Neutrophil (primary cell): Measurements from ENCODE around the gene PHLDB1.

Experiments
- H3K27ac ChIP-seq: fragments of 200-600 bp; sonication (generic); 2 replicates; pipeline ENCODE4 v1.5.1; 2016; ENCODE audit warnings: mild to moderate bottlenecking, moderate library complexity
- H3K27me3 ChIP-seq: fragments of 200-600 bp; sonication (generic); 2 replicates; pipeline ENCODE4 v1.6.0; 2016; ENCODE audit warnings: mild to moderate bottlenecking
- H3K36me3 ChIP-seq: fragments of 200-600 bp; sonication (generic); 2 replicates; pipeline ENCODE4 v1.5.1; 2017
- H3K4me1 ChIP-seq, 2 experiments: fragments of 200-600 bp in 1 of 2; sonication (generic) in 1 of 2; 1 replicate in 1 of 2; 2 replicates in 1 of 2; pipeline versions ENCODE4 v1.5.1 to v1.6.1; 2013 to 2016; ENCODE audit warnings: low read depth in 1 of 2, low read length in 1 of 2, mild to moderate bottlenecking in 1 of 2, moderate library complexity in 1 of 2; ENCODE audit not compliant: control insufficient read depth in 1 of 2, insufficient read depth in 1 of 2
- H3K4me3 ChIP-seq, 2 experiments: fragments of 200-600 bp in 1 of 2; sonication (generic) in 1 of 2; 1 replicate in 1 of 2; 2 replicates in 1 of 2; pipeline ENCODE4 v1.5.1; 2013 to 2016; ENCODE audit warnings: low read depth in 1 of 2, low read length in 1 of 2, mild to moderate bottlenecking in 1 of 2, moderate library complexity in 1 of 2
- H3K9me3 ChIP-seq: fragments of 200-600 bp; sonication (generic); 2 replicates; pipeline ENCODE4 v1.5.1; 2016
- CTCF ChIP-seq: fragments of 200-600 bp; sonication (generic); IDR thresholded peaks from 2 replicates; pipeline ENCODE4 v1.5.1; 2016; ENCODE audit warnings: antibody characterized with exemption

Gene PHLDB1

GRCh38 chr11:118661425-118662301 lies 54.2 kb downstream of the PHLDB1 start:
- no peak overlapping the region for H3K4me3 ChIP-seq
- H3K36me3 ChIP-seq, result no peaks in the 10 kb centered on the region
- H3K9me3 ChIP-seq, result no peaks in the 10 kb centered on the region
- peaks cover 15% of the 10 kb centered on the region for H3K27me3 ChIP-seq
- no peak overlapping the region for H3K27ac ChIP-seq
- H3K4me1 ChIP-seq, result no peaks in the 10 kb centered on the region
- TF ChIP-seq CTCF, result no peak

GRCh38 chr11:118662401-118663271 lies 55.2 kb downstream of the PHLDB1 start:
- Histone ChIP-seq H3K4me3 (no peak overlapping the region), H3K27me3 (peaks cover 15% of the 10 kb centered on the region), H3K9me3 (no peaks in the 10 kb centered on the region), H3K27ac (no peak overlapping the region), H3K4me1 (no peaks in the 10 kb centered on the region), H3K36me3 (no peaks in the 10 kb centered on the region)
- TF ChIP-seq CTCF, result no peak

GRCh38 chr11:118663381-118663780 lies 56.0 kb downstream of the PHLDB1 start:
- peaks cover 15% of the 10 kb centered on the region for H3K27me3 ChIP-seq
- H3K4me3 ChIP-seq, result no peak overlapping the region
- H3K36me3 ChIP-seq, result no peaks in the 10 kb centered on the region
- H3K4me1 ChIP-seq, result no peaks in the 10 kb centered on the region
- no peak overlapping the region for H3K27ac ChIP-seq
- TF ChIP-seq CTCF, result no peak
- no peaks in the 10 kb centered on the region for H3K9me3 ChIP-seq

GRCh38 chr11:118663902-118664301 lies 56.5 kb downstream of the PHLDB1 start:
- no peaks in the 10 kb centered on the region for H3K4me1 ChIP-seq
- no peaks in the 10 kb centered on the region for H3K36me3 ChIP-seq

GRCh38 chr11:118666371-118666770 lies 59.0 kb downstream of the PHLDB1 start:
- no peaks in the 10 kb centered on the region for H3K4me1 ChIP-seq
- H3K27ac ChIP-seq, result no peak overlapping the region
- peaks cover 13% of the 10 kb centered on the region for H3K27me3 ChIP-seq
- no peak overlapping the region for H3K4me3 ChIP-seq
- TF ChIP-seq CTCF, result no peak
- H3K9me3 ChIP-seq, result no peaks in the 10 kb centered on the region
- H3K36me3 ChIP-seq, result no peaks in the 10 kb centered on the region

More at GRCh38 chr11:118663902-118664301, 56.5 kb downstream of the PHLDB1 start:
- Histone ChIP-seq H3K27me3 (peaks cover 15% of the 10 kb centered on the region), H3K27ac (no peak overlapping the region), H3K4me3 (no peak overlapping the region), H3K9me3 (no peaks in the 10 kb centered on the region)
- no peak for TF ChIP-seq CTCF
